ENCODE data around the gene TRIM27. TPM values are rescaled to one million over a fixed set of nuclear protein-coding genes. Genes with fewer than 3 reads are reported as not detected.

TRIM27 gene
- total and polyA plus RNA-seq, 9 donors, result 33.3 to 61.1 (median 48.8) TPM

- Histone ChIP-seq H3K27ac (no peak overlapping the region), H3K9me3 (no peaks in the 10 kb centered on the region), H3K4me1 (ENCODE audit: insufficient read depth) (peaks cover 2% of the 10 kb centered on the region), H3K36me3 (no peaks in the 10 kb centered on the region), H3K27me3 (no peaks in the 10 kb centered on the region), H3K4me3 (peak overlapping the region; percentile 35)
- 30 to 49% (median 40%) methylated on average over 6 of the region's 6 CpGs for WGBS, 3 donors
- no peak for DNase-seq
- TF ChIP-seq EP300 (IDR thresholded peaks at IDR 0.05) (no peak), POLR2A (IDR thresholded peaks at IDR 0.05) (no peak), CTCF (IDR thresholded peaks at IDR 0.05) (no peak)
- intact Hi-C loops (cut with DNase I), result loop anchor here in 3 of 4 donors (5.0 kb wide), 2 partner anchors 39 to 46 kb away; no protein-coding TSS in a partner anchor
Observed at GRCh38 chr6:28943223-28943556, 19.4 kb upstream of the TRIM27 start.

GRCh38 chr6:28941684-28942448 lies 18.1 kb upstream of the TRIM27 start:
- no peak for DNase-seq
- Histone ChIP-seq H3K27me3 (no peaks in the 10 kb centered on the region), H3K9me3 (no peaks in the 10 kb centered on the region), H3K4me3 (peak overlapping the region; percentile 67), H3K27ac (peak overlapping the region in 1 of 2 donors; percentile 80), H3K4me1 (ENCODE audit: insufficient read depth) (peaks cover 2% of the 10 kb centered on the region), H3K36me3 (no peaks in the 10 kb centered on the region)
- TF ChIP-seq POLR2A (IDR thresholded peaks at IDR 0.05) (no peak), EP300 (IDR thresholded peaks at IDR 0.05) (no peak), CTCF (IDR thresholded peaks at IDR 0.05) (no peak)
- 4 to 8% (median 6%) methylated on average over 13 of the region's 13 CpGs for WGBS, 3 donors
- intact Hi-C loops (cut with DNase I), result loop anchor here in 3 of 4 donors (2.0 to 5.0 kb wide), 3 partner anchors 40 to 45 kb away; no protein-coding TSS in a partner anchor

- H3K27ac ChIP-seq, result peak overlapping the region; percentile 80 to 81
- H3K9me3 ChIP-seq, result no peaks in the 10 kb centered on the region
- H3K4me1 ChIP-seq (ENCODE audit: insufficient read depth), result peaks cover 2% of the 10 kb centered on the region
- TF ChIP-seq POLR2A (IDR thresholded peaks at IDR 0.05) (no peak), CTCF (IDR thresholded peaks at IDR 0.05) (no peak), EP300 (IDR thresholded peaks at IDR 0.05) (no peak)
- H3K36me3 ChIP-seq, result no peaks in the 10 kb centered on the region
- 0% methylated on average over 28 of the region's 28 CpGs for WGBS, 3 donors
- intact Hi-C loops (cut with DNase I), result loop anchor here in 3 of 4 donors (2.0 to 5.0 kb wide), 3 partner anchors 41 to 44 kb away; no protein-coding TSS in a partner anchor
- DNase-seq, result peak; percentile 79 to 91 (median 82)
- no peaks in the 10 kb centered on the region for H3K27me3 ChIP-seq
- H3K4me3 ChIP-seq, result peak overlapping the region; percentile 67
Observed at GRCh38 chr6:28940858-28941683, 17.3 kb upstream of the TRIM27 start.

- Histone ChIP-seq H3K36me3 (no peaks in the 10 kb centered on the region), H3K4me1 (ENCODE audit: insufficient read depth) (peaks cover 2% of the 10 kb centered on the region), H3K27ac (peak overlapping the region; percentile 80 to 81), H3K4me3 (peak overlapping the region; percentile 67), H3K27me3 (no peaks in the 10 kb centered on the region), H3K9me3 (no peaks in the 10 kb centered on the region)
- intact Hi-C loops (cut with DNase I), result loop anchor here in 3 of 4 donors (2.0 to 5.0 kb wide), 3 partner anchors 42 to 43 kb away; no protein-coding TSS in a partner anchor
- DNase-seq, result peak in 4 of 5 donors; percentile 39 to 59 (median 48)
- 1% methylated on average over 17 of the region's 17 CpGs for WGBS, 3 donors
- no peak for TF ChIP-seq POLR2A (IDR thresholded peaks at IDR 0.05)
- TF ChIP-seq CTCF (IDR thresholded peaks at IDR 0.05), result no peak
- no peak for TF ChIP-seq EP300 (IDR thresholded peaks at IDR 0.05)
Observed at GRCh38 chr6:28940294-28940857, 16.6 kb upstream of the TRIM27 start.

Data from ovary (tissue), 9 donors.